GM15510 (cell line): ENCODE measurements around the gene IL18R1.

Source experiments
- POLR2A ChIP-seq: IDR thresholded peaks from 3 replicates; pipeline ENCODE4 v1.6.1; 2011; ENCODE audit warnings: borderline replicate concordance; ENCODE audit not compliant: insufficient read length; ENCODE audit errors: extremely low read depth

IL18R1 gene

DNA sequence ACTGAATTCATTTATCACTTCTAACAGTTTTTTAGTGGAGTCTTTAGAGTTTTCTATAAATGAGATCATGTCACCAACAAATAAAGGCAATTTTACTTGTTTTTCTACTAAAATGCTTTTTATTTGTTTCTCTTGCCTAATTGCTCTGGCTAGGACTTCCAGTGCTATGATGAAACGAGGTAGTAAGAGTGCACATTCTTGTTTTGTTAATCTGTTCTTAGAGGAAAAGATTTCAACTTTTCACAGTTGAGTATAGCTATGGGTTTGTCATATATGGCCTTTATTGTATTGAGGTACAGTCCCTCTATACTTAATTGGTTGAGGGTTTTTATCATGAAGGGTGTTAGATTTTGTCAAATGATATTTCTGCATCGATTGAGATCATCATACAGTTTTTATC is 73.0 kb downstream of the IL18R1 start:
- no peak for TF ChIP-seq POLR2A

DNA sequence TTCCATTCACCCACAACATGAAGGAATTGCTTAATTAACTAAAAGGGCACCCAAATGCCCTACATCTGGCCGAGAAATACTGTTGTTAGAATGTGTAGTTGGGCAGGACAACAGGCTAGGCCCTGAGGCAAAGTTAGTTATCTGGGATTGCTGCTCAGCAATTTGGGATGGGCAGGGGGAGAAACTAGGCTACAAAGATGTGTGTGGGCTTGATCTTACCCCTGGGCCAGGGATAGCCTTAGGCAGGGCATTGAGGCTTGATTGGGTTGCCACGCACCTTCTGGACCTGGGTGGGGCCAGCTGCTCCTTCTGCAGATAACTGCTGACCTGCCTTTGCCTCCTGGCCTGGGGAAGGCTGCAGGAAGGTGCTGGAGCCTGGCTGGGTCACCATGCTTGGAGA is 76.8 kb downstream of the IL18R1 start:
- no peak for TF ChIP-seq POLR2A

DNA sequence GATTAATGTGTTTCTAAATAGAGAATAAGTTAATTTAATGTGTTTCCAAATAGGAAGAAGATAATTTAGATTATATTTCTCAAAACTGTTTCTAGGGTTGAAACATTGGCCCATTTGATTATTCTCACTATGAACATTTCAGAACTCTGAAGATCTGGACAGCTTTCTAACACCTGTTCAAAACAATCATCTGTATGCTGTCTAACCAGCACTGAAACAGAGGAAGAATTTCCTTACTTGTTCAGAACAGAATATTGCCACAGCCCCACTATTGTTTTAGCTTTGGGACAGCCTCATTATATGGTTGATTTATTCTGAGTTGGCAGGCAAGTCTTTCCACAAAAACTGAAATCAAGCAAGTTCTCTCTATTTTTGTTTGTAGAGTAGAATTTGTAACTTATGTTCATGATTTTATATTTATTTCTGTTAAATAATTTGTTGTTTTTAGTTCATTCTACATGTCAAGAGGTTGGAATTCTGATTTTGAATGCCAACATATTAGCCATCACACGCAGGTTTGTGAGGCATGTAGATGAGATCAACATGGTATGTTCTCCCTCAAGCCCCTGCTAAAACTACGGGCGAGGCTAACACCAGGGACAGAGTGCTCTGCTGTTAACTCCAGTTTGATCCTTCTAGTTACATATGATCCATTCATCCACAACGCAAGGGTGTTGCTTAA is 78.5 kb downstream of the IL18R1 start:
- TF ChIP-seq POLR2A, result no peak

DNA sequence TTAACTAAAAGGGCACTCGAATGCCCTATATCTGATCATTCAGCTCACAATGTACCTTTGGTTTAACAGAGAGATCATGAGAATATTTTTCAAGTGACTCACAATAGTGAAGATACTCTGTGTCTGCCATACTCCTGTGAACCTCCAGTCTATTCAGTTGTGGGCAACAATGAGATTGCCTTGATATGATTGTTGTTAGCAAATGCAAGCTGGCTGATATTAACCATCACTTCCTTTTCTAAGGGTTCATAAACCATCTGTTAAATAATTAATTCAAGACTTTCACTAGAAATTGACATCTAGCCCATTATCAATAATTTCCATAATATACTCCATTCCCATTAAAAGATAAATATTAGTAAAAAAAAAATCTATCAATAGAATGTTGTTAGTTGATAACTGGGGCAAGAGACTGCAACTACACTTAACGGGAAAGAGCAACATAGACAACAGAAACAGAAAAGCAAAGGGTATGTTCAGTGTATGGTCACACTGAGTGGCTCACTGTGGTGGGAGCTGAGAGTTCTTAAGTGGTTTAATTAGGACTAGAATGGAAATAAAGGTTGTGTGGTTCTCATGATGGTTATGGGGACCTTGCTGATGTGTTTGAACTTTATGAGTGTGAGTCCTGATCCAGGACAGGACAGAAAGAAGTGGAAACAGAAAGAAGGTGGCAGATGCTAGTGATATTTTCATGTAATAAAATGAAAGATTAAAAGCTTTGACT is 79.2 kb downstream of the IL18R1 start:
- no peak for TF ChIP-seq POLR2A

DNA sequence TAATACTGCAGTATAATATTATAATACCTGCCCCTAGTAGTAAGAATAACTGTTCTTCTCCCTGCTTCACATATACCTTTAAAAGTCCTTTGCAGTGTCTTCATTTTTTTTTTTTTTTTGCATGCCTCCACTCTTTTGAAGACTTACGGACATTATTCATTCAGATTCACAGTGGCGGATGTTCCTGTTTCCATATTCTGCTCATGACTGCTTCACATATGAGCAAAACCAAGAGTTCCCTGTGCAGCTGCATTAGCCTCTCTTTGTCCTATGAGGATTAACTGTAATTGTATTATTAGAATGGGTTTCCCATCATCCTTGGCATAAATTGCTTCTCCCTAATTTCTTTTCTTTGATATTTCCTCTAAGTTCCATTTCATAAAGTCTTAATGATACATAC is 80.1 kb downstream of the IL18R1 start:
- TF ChIP-seq POLR2A, result no peak

DNA sequence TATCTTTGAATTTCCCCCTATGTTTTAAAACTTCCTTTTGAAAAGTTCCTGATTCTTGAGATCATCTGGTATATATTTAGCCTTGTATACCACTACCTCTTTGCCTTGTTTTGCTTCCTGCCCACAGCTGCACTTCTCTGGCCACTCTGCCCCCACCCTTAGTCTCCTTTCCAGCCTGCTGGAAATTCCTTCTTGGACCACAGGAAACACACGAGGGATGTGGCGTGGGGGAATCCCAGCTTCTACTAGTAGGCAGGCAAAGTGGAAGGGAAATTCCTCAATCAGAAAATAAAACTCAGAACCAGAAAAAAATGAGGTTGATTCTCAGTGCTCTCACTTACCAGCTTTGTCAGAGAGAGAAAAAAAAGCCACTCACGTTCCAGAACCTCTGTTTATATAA is 80.7 kb downstream of the IL18R1 start:
- TF ChIP-seq POLR2A, result no peak

DNA sequence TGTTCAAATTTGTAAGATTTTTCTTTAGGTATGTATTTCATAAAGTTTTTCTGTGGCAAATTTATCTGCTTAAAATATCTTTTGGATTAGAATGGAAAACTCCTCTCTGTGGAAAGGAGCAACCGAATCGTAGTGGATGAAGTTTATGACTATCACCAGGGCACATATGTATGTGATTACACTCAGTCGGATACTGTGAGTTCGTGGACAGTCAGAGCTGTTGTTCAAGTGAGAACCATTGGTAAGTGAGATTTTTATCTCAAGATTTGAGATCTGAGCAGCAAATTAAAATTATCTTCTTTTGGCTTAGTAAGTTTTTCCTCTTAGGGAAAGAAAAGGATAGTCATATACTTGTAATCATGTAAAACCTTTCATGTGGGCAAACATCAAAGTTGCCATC is 81.5 kb downstream of the IL18R1 start:
- no peak for TF ChIP-seq POLR2A

DNA sequence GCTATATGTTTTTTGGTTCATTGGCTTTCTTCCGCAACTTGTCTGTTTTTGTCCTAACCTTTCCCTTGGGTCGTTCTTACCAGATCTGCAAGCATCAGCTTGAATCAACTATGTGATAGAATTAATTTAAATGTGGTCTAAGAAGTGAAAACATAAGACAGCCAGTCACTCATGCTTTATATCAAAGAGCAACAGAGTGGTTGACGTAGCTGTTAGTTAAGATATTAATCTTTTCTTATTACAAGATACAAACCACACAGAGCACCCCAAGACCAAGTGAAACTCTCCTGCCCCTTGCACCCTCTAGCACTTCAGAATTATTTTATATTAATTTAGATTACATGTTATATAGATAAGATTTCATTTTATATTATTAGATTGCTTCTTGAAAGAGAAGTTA is 82.5 kb downstream of the IL18R1 start:
- no peak for TF ChIP-seq POLR2A

DNA sequence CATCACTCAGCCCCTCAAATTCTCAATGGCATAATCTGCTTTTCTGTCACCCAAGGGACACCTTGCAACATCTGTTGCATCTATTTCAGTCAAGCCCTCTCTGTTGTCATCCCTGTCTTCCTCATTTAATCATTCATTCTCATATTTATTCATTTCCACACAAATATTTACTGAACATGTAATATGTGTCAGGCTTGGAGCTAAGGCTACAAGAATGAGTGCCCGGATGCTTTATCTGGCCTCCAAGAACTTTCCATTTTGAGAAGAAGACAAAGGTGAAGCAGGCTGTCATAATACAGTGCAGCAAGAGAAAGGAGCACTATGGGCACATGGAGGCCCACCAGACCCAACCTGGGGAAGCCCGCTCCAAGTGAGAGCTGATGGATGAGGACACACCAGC is 83.0 kb downstream of the IL18R1 start:
- TF ChIP-seq POLR2A, result no peak

DNA sequence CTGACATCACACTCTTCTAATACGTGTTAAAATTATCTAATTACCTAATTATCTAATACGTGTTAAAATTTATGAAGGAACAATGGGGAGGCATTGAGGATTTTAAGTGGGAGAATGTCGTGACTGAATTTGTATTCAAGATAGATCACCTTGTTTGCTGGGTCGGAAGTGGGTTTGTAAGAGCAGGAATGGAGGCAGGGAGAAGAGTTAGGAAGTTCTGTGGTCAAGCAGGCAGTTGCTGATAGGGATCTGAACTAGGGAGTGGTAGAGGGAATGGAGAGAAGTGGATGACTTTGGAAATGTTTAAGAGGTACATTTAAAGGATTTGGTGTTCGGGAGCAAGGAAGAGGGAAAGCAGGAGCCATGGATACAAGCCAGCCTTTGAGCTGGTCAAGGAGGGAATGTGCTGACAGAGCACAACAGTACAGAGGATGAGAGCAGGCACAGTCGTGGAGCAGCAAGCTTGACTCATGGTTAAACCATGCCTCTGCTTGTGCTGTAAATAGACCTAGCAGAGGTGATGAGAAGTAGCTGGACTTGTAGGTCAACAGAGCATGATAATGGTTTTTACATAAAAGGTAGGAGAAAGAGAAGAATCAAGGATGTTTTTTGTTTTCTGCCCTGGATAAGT is 83.6 kb downstream of the IL18R1 start:
- TF ChIP-seq POLR2A, result no peak

DNA sequence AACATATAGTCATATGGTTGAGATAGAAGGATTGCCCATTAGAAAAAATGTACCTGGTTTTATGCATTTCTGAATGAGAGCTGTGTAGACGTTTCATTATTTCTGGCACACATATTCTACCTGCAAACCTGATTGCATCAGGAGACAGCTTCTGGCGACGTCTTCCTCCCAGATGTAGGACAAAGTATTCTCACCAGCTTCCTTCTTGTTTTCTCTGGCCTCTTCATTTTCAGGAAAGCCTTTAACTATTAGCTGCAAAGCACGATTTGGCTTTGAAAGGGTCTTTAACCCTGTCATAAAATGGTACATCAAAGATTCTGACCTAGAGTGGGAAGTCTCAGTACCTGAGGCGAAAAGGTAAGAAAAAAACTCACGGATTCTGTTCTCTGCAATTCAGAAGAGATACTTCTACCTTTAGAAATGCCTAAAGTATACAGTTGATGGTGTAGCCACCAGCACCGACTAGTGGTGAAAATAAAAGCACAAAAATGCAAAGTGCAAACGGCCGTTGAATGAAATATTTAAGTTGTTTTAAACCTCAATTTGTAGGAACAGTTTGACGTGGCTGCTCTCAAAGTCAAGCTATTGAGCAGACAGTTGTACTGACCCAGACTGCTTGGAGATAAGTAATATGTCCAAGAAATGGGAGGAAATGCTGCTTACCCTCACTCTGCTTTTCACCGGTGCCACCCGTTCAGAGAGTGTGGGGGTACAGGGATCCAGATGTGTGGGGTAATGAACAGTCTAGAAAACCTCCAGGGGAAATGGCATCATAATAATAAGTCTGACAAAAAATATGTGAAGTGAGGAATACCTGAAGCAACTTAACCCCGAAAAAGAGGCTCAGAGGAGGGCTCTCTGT is 87.6 kb downstream of the IL18R1 start:
- TF ChIP-seq POLR2A, result no peak

DNA sequence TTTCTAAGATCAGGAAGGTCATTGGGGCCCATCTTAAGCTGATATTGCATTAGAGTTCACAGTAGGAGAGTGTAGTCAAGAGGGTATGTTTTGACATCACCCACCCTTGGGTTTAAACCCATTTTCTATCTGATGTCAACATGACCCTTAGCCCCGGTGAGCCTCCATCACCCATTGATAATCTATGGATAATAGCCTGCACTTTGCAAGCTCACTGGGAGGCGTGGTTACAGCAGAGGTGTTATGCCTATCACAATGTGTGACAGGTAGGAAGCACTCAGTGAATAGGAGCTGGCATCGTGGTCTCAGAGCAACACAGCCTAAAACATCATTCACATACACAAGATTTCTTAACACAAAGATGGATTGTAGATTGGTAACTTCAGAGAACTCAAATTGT is 88.6 kb downstream of the IL18R1 start:
- no peak for TF ChIP-seq POLR2A

DNA sequence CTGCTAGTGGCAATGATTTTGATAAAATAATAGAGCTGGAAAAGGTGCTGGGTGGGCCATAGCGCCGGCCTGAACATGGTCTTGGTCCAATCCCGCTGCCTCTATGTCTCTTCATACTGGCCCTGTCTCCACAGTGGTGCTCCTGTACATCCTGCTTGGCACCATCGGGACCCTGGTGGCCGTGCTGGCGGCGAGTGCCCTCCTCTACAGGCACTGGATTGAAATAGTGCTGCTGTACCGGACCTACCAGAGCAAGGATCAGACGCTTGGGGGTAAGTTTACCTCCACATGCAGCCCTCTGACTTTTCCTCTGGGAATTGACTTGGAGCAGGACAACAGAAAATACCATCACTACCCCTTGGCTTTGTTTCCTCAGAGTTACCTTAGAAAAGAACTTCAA is 91.3 kb downstream of the IL18R1 start:
- no peak for TF ChIP-seq POLR2A
